Fibroblast of pulmonary artery (primary cell): ENCODE data around the gene VAV2.

Experiments used
- DNase-seq: peaks from one replicate; pipeline ENCODE4 v3.0.0-alpha.2; 2010; ENCODE audit warnings: low read depth
- H3K4me3 ChIP-seq: replicated peaks from 2 replicates; pipeline ENCODE4 v1.5.1; 2011; ENCODE audit warnings: low read depth, mild to moderate bottlenecking, control low read depth, low read length, moderate library complexity
- CTCF ChIP-seq: IDR thresholded peaks from 2 replicates; pipeline ENCODE4 v1.5.1; 2011; ENCODE audit warnings: mild to moderate bottlenecking, control low read depth, low read length, inconsistent platforms; ENCODE audit errors: missing control alignments

The VAV2 gene

GRCh38 chr9:133876144-133876543, 116.0 kb downstream of the VAV2 start:
- no peak for DNase-seq
- H3K4me3 ChIP-seq = no peak overlapping the region
- peak; percentile 19 for TF ChIP-seq CTCF

- TF ChIP-seq CTCF = no peak
- DNase-seq = no peak
- H3K4me3 ChIP-seq = no peak overlapping the region
These were observed 117.0 kb downstream of the VAV2 start for GRCh38 chr9:133875131-133875530.

GRCh38 chr9:133874659-133875058, 117.5 kb downstream of the VAV2 start:
- TF ChIP-seq CTCF = no peak
- DNase-seq = no peak

GRCh38 chr9:133874060-133874657, 118.0 kb downstream of the VAV2 start:
- TF ChIP-seq CTCF = no peak
- peak; percentile 60 for DNase-seq
- no peak overlapping the region for H3K4me3 ChIP-seq

More at GRCh38 chr9:133874659-133875058, 117.5 kb downstream of the VAV2 start:
- no peak overlapping the region for H3K4me3 ChIP-seq

GRCh38 chr9:133873461-133873891, 118.6 kb downstream of the VAV2 start:
- no peak overlapping the region for H3K4me3 ChIP-seq
- no peak for DNase-seq
- no peak for TF ChIP-seq CTCF

GRCh38 chr9:133873009-133873408, 119.1 kb downstream of the VAV2 start:
- no peak overlapping the region for H3K4me3 ChIP-seq
- no peak for DNase-seq
- no peak for TF ChIP-seq CTCF
